Esophagus squamous epithelium (tissue), 5 donors: Measurements from ENCODE around the gene CD244. TPM values are rescaled to one million over a fixed set of nuclear protein-coding genes. Genes with fewer than 3 reads are reported as not detected.

ENCODE experiments used
- DNase-seq: peaks from one replicate; lab custom pipeline; 2025; lab: John Stamatoyannopoulos, UW
- H3K27ac ChIP-seq, 4 donors: fragments of 200-600 bp; sonication (generic); one replicate each; pipeline ENCODE4 v1.5.1; 2016 to 2019; ENCODE audit warnings: mild to moderate bottlenecking in 1 of 4
- H3K27me3 ChIP-seq, 4 donors: fragments of 200-600 bp; sonication (generic); 1 replicate in 3 of 4; 2 replicates in 1 of 4; pipeline versions ENCODE4 v1.5.1 to v1.6.0; 2017 to 2021; ENCODE audit warnings: antibody characterized with exemption in 1 of 4
- H3K36me3 ChIP-seq, 3 donors: fragments of 200-600 bp; sonication (generic); one replicate each; pipeline ENCODE4 v1.5.1; 2016 to 2019
- H3K4me1 ChIP-seq, 3 donors: fragments of 200-600 bp; sonication (generic); one replicate each; pipeline ENCODE4 v1.5.1; 2017 to 2019
- H3K4me3 ChIP-seq, 4 donors: fragments of 200-600 bp; sonication (generic); 1 replicate in 3 of 4; 2 replicates in 1 of 4; pipeline ENCODE4 v1.5.1; 2016 to 2019; ENCODE audit warnings: mild to moderate bottlenecking in 2 of 4, moderate library complexity in 1 of 4
- H3K9me3 ChIP-seq, 3 donors: fragments of 200-600 bp; sonication (generic); one replicate each; pipeline ENCODE4 v1.5.1; 2016 to 2019
- CTCF ChIP-seq, 6 experiments: fragments of 450-650 bp in 4 of 6; fragments of 200-600 bp in 2 of 6; sonication (generic) in 2 of 6; IDR thresholded peaks; one replicate each; pipeline ENCODE4 v1.5.1; 2016 to 2019; ENCODE audit warnings: antibody characterized with exemption in 6 of 6, mild to moderate bottlenecking in 4 of 6, moderate library complexity in 4 of 6
- POLR2A ChIP-seq, 4 donors: fragments of 450-650 bp; IDR thresholded peaks; one replicate each; pipeline ENCODE4 v1.6.1; 2017; ENCODE audit warnings: antibody characterized with exemption in 4 of 4, mild to moderate bottlenecking in 4 of 4, moderate library complexity in 3 of 4
- WGBS, 2 donors: methylation state at CpG; one replicate each; pipeline ENCODE4 v1.1.5; 2018; 5-methylcytosine and 5-hydroxymethylcytosine counted together
- intact Hi-C: fragments of 100-400 bp; cut with DNase I; formaldehyde crosslinking; loops from one replicate; pipeline ENCODE4 v1.15.0; 2022
- total RNA-seq, 4 donors: library from RNA; depleted of rRNA; stranded (reverse); fragments of >200 nt; gene quantifications; one replicate each; pipeline ENCODE4 v1.1.0, GENCODE V29; 2016
- donor health status: DM: yes; HTN: yes; CAD: no.

The CD244 gene
- 1 to 10 TPM in 1 of 4 donors, under 1 TPM in 3; 0.18 to 1.7 (median 0.56) TPM for total RNA-seq

GRCh38 chr1:160862203-160863060, at the start of gene CD244:
Gene CD244, minus strand, starts transcription at chr1:160862887. Its CDS starts 210 bp downstream, at chr1:160862677.
- Histone ChIP-seq H3K4me1 (peaks cover 3 to 23% (median 6%) of the 10 kb centered on the region in 3 donors), H3K36me3 (no peaks in the 10 kb centered on the region), H3K27ac (peak within 1 kb of the TSS in 3 of 4 donors; percentile 15 to 59 (median 16)), H3K27me3 (peaks cover 0 to 8% (median 0%) of the 10 kb centered on the region in 4 donors), H3K9me3 (no peaks in the 10 kb centered on the region), H3K4me3 (peak within 1 kb of the TSS in 1 of 4 donors; percentile 19)
- intact Hi-C loops: no loop called here
- no peak for DNase-seq
- no peak for TF ChIP-seq CTCF (IDR thresholded peaks at IDR 0.05)
- no peak for TF ChIP-seq POLR2A (IDR thresholded peaks at IDR 0.05)
- 25 to 35% methylated on average over 1 to 9 of the region's 12 CpGs for WGBS, 2 donors

DNA sequence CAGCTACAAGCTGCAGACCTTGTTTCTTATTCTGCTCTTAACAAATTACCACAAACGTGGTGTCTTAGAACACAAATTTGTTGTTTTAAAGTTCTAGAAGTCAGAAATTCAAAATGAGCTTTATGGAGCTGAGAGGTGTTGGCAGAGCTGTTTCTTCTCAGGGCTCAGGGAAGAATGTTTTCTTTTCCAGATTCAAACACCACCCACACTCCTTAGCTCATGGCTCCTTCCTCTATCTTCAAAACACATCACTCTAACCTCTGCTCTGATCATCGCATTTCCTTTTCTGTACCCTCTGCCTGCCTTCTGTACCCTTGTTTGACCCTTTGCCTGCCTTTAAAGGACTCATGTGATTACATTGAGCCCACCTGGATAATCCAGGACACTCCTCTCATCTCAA, 49.2 kb upstream of the CD244 start:
- H3K4me3 ChIP-seq: no peak overlapping the region
- H3K27me3 ChIP-seq: peaks cover 0 to 14% (median 0%) of the 10 kb centered on the region in 4 donors
- TF ChIP-seq POLR2A (IDR thresholded peaks at IDR 0.05): no peak
- TF ChIP-seq CTCF (IDR thresholded peaks at IDR 0.05): no peak
- H3K27ac ChIP-seq: no peak overlapping the region
- no peaks in the 10 kb centered on the region for H3K9me3 ChIP-seq
- WGBS, 2 donors: 36 to 46% methylated on average over 2 of the region's 2 CpGs
- DNase-seq: no peak
- H3K36me3 ChIP-seq: no peaks in the 10 kb centered on the region
- intact Hi-C loops: no loop called here
- no peaks in the 10 kb centered on the region for H3K4me1 ChIP-seq

- Histone ChIP-seq H3K9me3 (no peaks in the 10 kb centered on the region), H3K27ac (no peak overlapping the region), H3K4me3 (no peak overlapping the region), H3K27me3 (peaks cover 0 to 13% (median 0%) of the 10 kb centered on the region in 4 donors), H3K4me1 (no peaks in the 10 kb centered on the region), H3K36me3 (no peaks in the 10 kb centered on the region)
- DNase-seq: no peak
- 46 to 47% methylated on average over 7 of the region's 7 CpGs for WGBS, 2 donors
- intact Hi-C loops: no loop called here
- TF ChIP-seq POLR2A (IDR thresholded peaks at IDR 0.05) (no peak), CTCF (IDR thresholded peaks at IDR 0.05) (no peak)
Observed at GRCh38 chr1:160911441-160911840, 48.8 kb upstream of the CD244 start.

DNA sequence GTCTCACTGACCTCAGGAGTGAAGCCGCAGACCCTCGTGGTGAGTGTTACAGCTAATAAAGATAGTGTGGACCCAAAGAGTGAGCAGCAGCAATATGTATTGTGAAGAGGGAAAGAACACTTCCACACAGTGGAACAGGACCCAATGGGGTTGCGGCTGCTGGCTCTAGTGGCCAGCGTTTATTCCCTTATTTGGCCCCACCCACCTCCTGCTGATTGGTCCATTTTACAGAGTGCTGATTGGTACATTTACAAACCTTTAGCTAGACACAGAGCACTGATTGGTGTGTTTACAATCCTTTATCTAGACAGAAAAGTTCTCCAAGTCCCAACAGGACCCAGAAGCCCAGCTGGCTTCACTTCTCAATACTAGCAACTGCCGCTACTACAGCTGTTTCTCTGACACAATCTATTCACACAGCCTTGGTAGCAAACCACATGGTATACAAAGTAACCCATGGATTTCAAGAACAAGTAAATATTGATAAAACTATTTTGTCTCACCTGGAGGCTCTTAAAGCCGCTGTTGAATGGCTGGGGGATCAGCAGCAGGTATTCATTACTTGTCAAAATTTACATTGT, 47.6 kb upstream of the CD244 start:
- TF ChIP-seq CTCF (IDR thresholded peaks at IDR 0.05) (no peak), POLR2A (IDR thresholded peaks at IDR 0.05) (no peak)
- Histone ChIP-seq H3K9me3 (no peaks in the 10 kb centered on the region), H3K4me3 (no peak overlapping the region), H3K36me3 (no peaks in the 10 kb centered on the region), H3K4me1 (no peaks in the 10 kb centered on the region), H3K27ac (no peak overlapping the region), H3K27me3 (peaks cover 0 to 11% (median 0%) of the 10 kb centered on the region in 4 donors)
- intact Hi-C loops: no loop called here
- WGBS, 2 donors: 68 to 81% methylated on average over 4 of the region's 6 CpGs
- no peak for DNase-seq

DNA sequence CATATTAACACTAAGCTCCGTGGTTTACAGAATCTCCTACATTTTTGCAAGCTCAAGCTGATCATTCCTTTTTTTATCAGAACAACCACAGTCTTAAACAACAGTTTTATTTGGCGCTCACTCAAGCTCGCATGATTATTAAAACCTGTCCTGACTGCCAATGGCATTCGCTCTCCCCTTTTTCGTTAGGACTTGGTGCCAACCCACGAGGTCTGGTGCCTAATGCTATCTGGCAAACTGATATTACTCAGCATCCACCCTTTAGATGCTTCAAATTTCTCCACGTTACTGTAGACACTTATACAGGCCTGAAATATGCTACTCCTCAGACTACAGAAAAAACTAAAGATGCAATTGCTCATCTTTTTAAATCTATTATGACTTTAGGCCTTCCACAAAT, 45.3 kb upstream of the CD244 start:
- no peak for DNase-seq
- no peaks in the 10 kb centered on the region for H3K4me1 ChIP-seq

More for the DNA sequence above, 45.3 kb upstream of the CD244 start:
- Histone ChIP-seq H3K4me3 (no peak overlapping the region), H3K27me3 (peaks cover 0 to 11% (median 0%) of the 10 kb centered on the region in 4 donors), H3K27ac (no peak overlapping the region), H3K9me3 (no peaks in the 10 kb centered on the region), H3K36me3 (no peaks in the 10 kb centered on the region)
- intact Hi-C loops: no loop called here
- TF ChIP-seq CTCF (IDR thresholded peaks at IDR 0.05) (no peak), POLR2A (IDR thresholded peaks at IDR 0.05) (no peak)
- WGBS, 2 donors: 55 to 56% methylated on average over 7 of the region's 7 CpGs
